K562 (cell line): ENCODE data around the gene MLST8. TPM values are rescaled to one million over a fixed set of nuclear protein-coding genes. Genes with fewer than 3 reads are reported as not detected.

Experiments
- ADNP ChIP-seq: fragments of 200-800 bp; sonication (Bioruptor generic); IDR thresholded peaks from 2 replicates; pipeline ENCODE4 v1.6.1; 2016; ENCODE audit warnings: missing genetic modification characterization, missing compliant biosample characterization
- BRD9 ChIP-seq: fragments of 450-650 bp; IDR thresholded peaks from 2 replicates; pipeline ENCODE4 v1.6.1; 2018; ENCODE audit warnings: low read depth; ENCODE audit not compliant: partially characterized antibody
- COPS2 ChIP-seq: fragments of 450-650 bp; conservative IDR thresholded peaks from 2 replicates; pipeline ENCODE4 v1.6.1; 2016; ENCODE audit warnings: mild to moderate bottlenecking, moderate library complexity
- CTBP1 ChIP-seq: fragments of 450-650 bp; IDR thresholded peaks from 2 replicates; pipeline ENCODE4 v1.6.1; 2016; ENCODE audit warnings: borderline replicate concordance
- FOXA1 ChIP-seq: fragments of 450-650 bp; IDR thresholded peaks from 2 replicates; pipeline ENCODE4 v1.6.1; 2016; ENCODE audit warnings: mild to moderate bottlenecking, borderline replicate concordance
- FOXK1 ChIP-seq: sonication (generic); formaldehyde crosslinking; IDR thresholded peaks from 2 replicates; pipeline ENCODE4 v1.8.0; 2022; ENCODE audit warnings: missing genetic modification reagents, mild to moderate bottlenecking, borderline replicate concordance
- NELFE ChIP-seq: IDR thresholded peaks from 2 replicates; pipeline ENCODE4 v1.6.1; 2011; ENCODE audit warnings: mild to moderate bottlenecking; ENCODE audit not compliant: insufficient read depth, insufficient read length
- RB1 ChIP-seq: fragments of 450-650 bp; IDR thresholded peaks from 2 replicates; pipeline ENCODE4 v1.6.1; 2017; ENCODE audit warnings: low read depth, mild to moderate bottlenecking
- SLC30A9 ChIP-seq: fragments of 250-450 bp; sonication (Bioruptor Pico); IDR thresholded peaks from 2 replicates; pipeline ENCODE4 v1.8.0; 2022; ENCODE audit warnings: mild to moderate bottlenecking, moderate library complexity
- SPI1 ChIP-seq: IDR thresholded peaks from 2 replicates; pipeline ENCODE4 v1.6.1; 2011; ENCODE audit warnings: low read depth, low read length, control low read depth, borderline replicate concordance
- TAF1 ChIP-seq: IDR thresholded peaks from 2 replicates; pipeline ENCODE4 v1.6.1; 2011; ENCODE audit warnings: mild to moderate bottlenecking, low read length, moderate library complexity; ENCODE audit not compliant: insufficient read depth, control insufficient read depth, severe bottlenecking; ENCODE audit errors: extremely low read depth
- ZBTB12 ChIP-seq: fragments of 250-450 bp; sonication (Bioruptor Pico); IDR thresholded peaks from 2 replicates; pipeline ENCODE4 v1.4.0; 2020
- ZFP1 ChIP-seq: fragments of 450-650 bp; formaldehyde crosslinking; IDR thresholded peaks from 2 replicates; pipeline ENCODE4 v1.4.0; 2020; ENCODE audit warnings: mild to moderate bottlenecking, mixed read lengths
- ZNF551 ChIP-seq: fragments of 250-450 bp; sonication (Bioruptor Pico); IDR thresholded peaks from 2 replicates; pipeline ENCODE4 v1.5.0; 2021; ENCODE audit warnings: mild to moderate bottlenecking, moderate library complexity
- ZNF75A ChIP-seq: fragments of 450-650 bp; formaldehyde crosslinking; IDR thresholded peaks from 2 replicates; pipeline ENCODE4 v1.4.0; 2020; ENCODE audit warnings: mild to moderate bottlenecking
- ZNF77 ChIP-seq: fragments of 250-450 bp; sonication (Bioruptor Pico); IDR thresholded peaks from 2 replicates; pipeline ENCODE4 v1.5.0; 2020
- polyA plus RNA-seq, 8 experiments: library from polyadenylated mRNA; depleted of rRNA in 4 of 8; stranded (reverse) in 5 of 8; unstranded in 3 of 8; fragments of >200 nt; fragmentation: Nextera tagmentation in 2 of 8; fragmentation: Illumina TruSeq in 1 of 8; extraction: Ambion mirVana in 2 of 8; extraction: Trizol in 1 of 8; gene quantifications; 2 replicates each; pipeline versions ENCODE4 v1.2.1 to v1.2.3, GENCODE V29; 2011 to 2014; ENCODE audit warnings: inconsistent platforms in 1 of 8, missing spikeins in 1 of 8
- total RNA-seq, 7 experiments: library from RNA; depleted of rRNA in 6 of 7; stranded (reverse); fragments of >200 nt in 6 of 7; fragmentation: Illumina TruSeq in 2 of 7; extraction: Trizol in 2 of 7; gene quantifications; 2 replicates each; pipeline versions ENCODE4 v1.2.1 to v1.2.3, GENCODE V29; 2011 to 2021; ENCODE audit warnings: low replicate concordance in 1 of 7
- TF ChIP-seq, protein P1 (sequence below): fragments of 250-450 bp; sonication (Bioruptor Pico); IDR thresholded peaks from 2 replicates; pipeline ENCODE4 v1.5.0; 2020; ENCODE audit warnings: mild to moderate bottlenecking, borderline replicate concordance

Gene MLST8
- total and polyA plus RNA-seq, 9 of the 15 experiments (the other 6 are each of a cell fraction or from before 2014, with no cell fraction given): 1.5 to 116 (median 43.3) TPM

GRCh38 chr16:2223221-2223941, 18.1 kb downstream of the MLST8 start, which contains the start of gene E4F1 (continued):
- TF ChIP-seq ZBTB12 (CRISPR knock-in tag) (peak; percentile 56; the same call in 1 of the 2 replicates), NELFE (no peak), TAF1 (peak; percentile 87), SLC30A9 (CRISPR knock-in tag) (no peak), CTBP1 (peak; percentile 98), ADNP (no peak), ZFP1 (CRISPR knock-in tag) (no peak), FOXA1 (no peak), COPS2 (no peak), ZNF77 (CRISPR knock-in tag) (no peak), FOXK1 (no peak), RB1 (peak; percentile 91), SPI1 (no peak), BRD9 (no peak), ZNF75A (CRISPR knock-in tag) (no peak), ZNF551 (CRISPR knock-in tag) (no peak)
- TF ChIP-seq, protein P1, sequence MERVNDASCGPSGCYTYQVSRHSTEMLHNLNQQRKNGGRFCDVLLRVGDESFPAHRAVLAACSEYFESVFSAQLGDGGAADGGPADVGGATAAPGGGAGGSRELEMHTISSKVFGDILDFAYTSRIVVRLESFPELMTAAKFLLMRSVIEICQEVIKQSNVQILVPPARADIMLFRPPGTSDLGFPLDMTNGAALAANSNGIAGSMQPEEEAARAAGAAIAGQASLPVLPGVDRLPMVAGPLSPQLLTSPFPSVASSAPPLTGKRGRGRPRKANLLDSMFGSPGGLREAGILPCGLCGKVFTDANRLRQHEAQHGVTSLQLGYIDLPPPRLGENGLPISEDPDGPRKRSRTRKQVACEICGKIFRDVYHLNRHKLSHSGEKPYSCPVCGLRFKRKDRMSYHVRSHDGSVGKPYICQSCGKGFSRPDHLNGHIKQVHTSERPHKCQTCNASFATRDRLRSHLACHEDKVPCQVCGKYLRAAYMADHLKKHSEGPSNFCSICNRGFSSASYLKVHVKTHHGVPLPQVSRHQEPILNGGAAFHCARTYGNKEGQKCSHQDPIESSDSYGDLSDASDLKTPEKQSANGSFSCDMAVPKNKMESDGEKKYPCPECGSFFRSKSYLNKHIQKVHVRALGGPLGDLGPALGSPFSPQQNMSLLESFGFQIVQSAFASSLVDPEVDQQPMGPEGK (CRISPR knock-in tag): no peak
